Keratinocyte (primary cell): ENCODE data around the gene FBXL17. TPM values are rescaled to one million over a fixed set of nuclear protein-coding genes. Genes with fewer than 3 reads are reported as not detected.

Experiments used
- DNase-seq: peaks from one replicate; pipeline ENCODE4 v3.0.0-alpha.2; 2011; ENCODE audit warnings: low read depth, missing footprints, low spot score
- FAIRE-seq: peaks from 2 replicates; lab custom pipeline; 2011; peaks lifted over from hg19 to GRCh38; lab: Jason Lieb, UNC
- H2AFZ ChIP-seq: 2 replicates; pipeline ENCODE4 v1.6.0; 2012; ENCODE audit warnings: low read length, control low read depth, inconsistent platforms; ENCODE audit not compliant: control insufficient read depth
- H3K27ac ChIP-seq: 2 replicates; pipeline ENCODE4 v1.5.1; 2011; ENCODE audit warnings: low read length; ENCODE audit not compliant: control insufficient read depth, insufficient read depth
- H3K27me3 ChIP-seq: 3 replicates; pipeline ENCODE4 v1.6.0; 2011; ENCODE audit warnings: low read length; ENCODE audit not compliant: control insufficient read depth, insufficient read depth; ENCODE audit errors: extremely low read depth
- H3K36me3 ChIP-seq, 2 experiments: 2 replicates in 1 of 2; 3 replicates in 1 of 2; pipeline ENCODE4 v1.5.1; 2011; ENCODE audit warnings: low read length in 2 of 2, mild to moderate bottlenecking in 1 of 2; ENCODE audit not compliant: control insufficient read depth in 2 of 2, insufficient read depth in 2 of 2; ENCODE audit errors: extremely low read depth in 1 of 2
- H3K4me1 ChIP-seq: 3 replicates; pipeline ENCODE4 v1.5.1; 2011; ENCODE audit warnings: low read length; ENCODE audit not compliant: control insufficient read depth, insufficient read depth; ENCODE audit errors: extremely low read depth
- H3K4me2 ChIP-seq: 3 replicates; pipeline ENCODE4 v1.6.0; 2011; ENCODE audit warnings: low read depth, low read length; ENCODE audit not compliant: control insufficient read depth, insufficient read depth; ENCODE audit errors: extremely low read depth
- H3K4me3 ChIP-seq, 3 experiments: fragments of 200-600 bp in 1 of 3; sonication (generic) in 1 of 3; 2 replicates in 2 of 3; 3 replicates in 1 of 3; pipeline ENCODE4 v1.5.1; 2011 to 2016; ENCODE audit warnings: low read length in 3 of 3, mild to moderate bottlenecking in 3 of 3, control low read depth in 2 of 3, inconsistent platforms in 1 of 3, low read depth in 1 of 3, mixed read lengths in 1 of 3, mixed run types in 1 of 3, moderate library complexity in 1 of 3; ENCODE audit not compliant: control insufficient read depth in 2 of 3, insufficient read depth in 2 of 3; ENCODE audit errors: extremely low read depth in 1 of 3
- H3K79me2 ChIP-seq: 2 replicates; pipeline ENCODE4 v1.6.0; 2012; ENCODE audit warnings: low read length; ENCODE audit not compliant: control insufficient read depth, insufficient read depth
- H3K9ac ChIP-seq: 3 replicates; pipeline ENCODE4 v1.6.0; 2011; ENCODE audit warnings: low read length; ENCODE audit not compliant: control insufficient read depth, insufficient read depth; ENCODE audit errors: extremely low read depth
- H3K9me1 ChIP-seq: 3 replicates; pipeline ENCODE4 v1.6.0; 2011; ENCODE audit warnings: low read length; ENCODE audit not compliant: control insufficient read depth, insufficient read depth; ENCODE audit errors: extremely low read depth
- H3K9me3 ChIP-seq: 2 replicates; pipeline ENCODE4 v1.5.1; 2012; ENCODE audit warnings: low read depth, low read length; ENCODE audit not compliant: control insufficient read depth
- H4K20me1 ChIP-seq: 3 replicates; pipeline ENCODE4 v1.6.0; 2011; ENCODE audit warnings: low read length; ENCODE audit not compliant: control insufficient read depth, insufficient read depth; ENCODE audit errors: extremely low read depth
- EZH2 ChIP-seq: IDR thresholded peaks from one replicate; pipeline ENCODE4 v1.6.1; 2012; ENCODE audit warnings: inconsistent platforms, mild to moderate bottlenecking, low read length, moderate library complexity
- dilution Hi-C: fragments of 300-500 bp; cut with MboI; formaldehyde crosslinking; loops from one replicate; pipeline ENCODE4 v1.7.0; 2020; ENCODE audit warnings: low sequenced_read_pairs; ENCODE audit not compliant: extremely low pct_ligation_motif_present
- polyA plus RNA-seq, 5 experiments: library from polyadenylated mRNA; depleted of rRNA in 3 of 5; stranded (reverse) in 3 of 5; stranded (forward) in 1 of 5; unstranded in 1 of 5; fragments of >200 nt; gene quantifications; 1 replicate in 1 of 5; 2 replicates in 3 of 5; 3 replicates in 1 of 5; pipeline versions ENCODE4 v1.2.1 to v1.2.3, GENCODE V29; 2011 to 2012; ENCODE audit warnings: missing spikeins in 2 of 5, low read depth in 1 of 5, low replicate concordance in 1 of 5
- TF ChIP-seq, protein P1 (sequence below), 3 experiments: IDR thresholded peaks in 1 of 3; conservative IDR thresholded peaks in 1 of 3; optimal IDR thresholded peaks in 1 of 3; 2 replicates in 2 of 3; 3 replicates in 1 of 3; pipeline versions ENCODE3 to v1.5.1; 2011; ENCODE audit warnings: low read length in 3 of 3, mild to moderate bottlenecking in 3 of 3, moderate library complexity in 2 of 3, control low read depth in 1 of 3, inconsistent platforms in 1 of 3; ENCODE audit not compliant: insufficient read depth in 2 of 3; ENCODE audit errors: extremely low read depth in 1 of 3

FBXL17 gene
- polyA plus RNA-seq, 1 donor (not counting 4 experiments of a cell fraction or from before 2014, with no cell fraction given), result 5.7 TPM

DNA sequence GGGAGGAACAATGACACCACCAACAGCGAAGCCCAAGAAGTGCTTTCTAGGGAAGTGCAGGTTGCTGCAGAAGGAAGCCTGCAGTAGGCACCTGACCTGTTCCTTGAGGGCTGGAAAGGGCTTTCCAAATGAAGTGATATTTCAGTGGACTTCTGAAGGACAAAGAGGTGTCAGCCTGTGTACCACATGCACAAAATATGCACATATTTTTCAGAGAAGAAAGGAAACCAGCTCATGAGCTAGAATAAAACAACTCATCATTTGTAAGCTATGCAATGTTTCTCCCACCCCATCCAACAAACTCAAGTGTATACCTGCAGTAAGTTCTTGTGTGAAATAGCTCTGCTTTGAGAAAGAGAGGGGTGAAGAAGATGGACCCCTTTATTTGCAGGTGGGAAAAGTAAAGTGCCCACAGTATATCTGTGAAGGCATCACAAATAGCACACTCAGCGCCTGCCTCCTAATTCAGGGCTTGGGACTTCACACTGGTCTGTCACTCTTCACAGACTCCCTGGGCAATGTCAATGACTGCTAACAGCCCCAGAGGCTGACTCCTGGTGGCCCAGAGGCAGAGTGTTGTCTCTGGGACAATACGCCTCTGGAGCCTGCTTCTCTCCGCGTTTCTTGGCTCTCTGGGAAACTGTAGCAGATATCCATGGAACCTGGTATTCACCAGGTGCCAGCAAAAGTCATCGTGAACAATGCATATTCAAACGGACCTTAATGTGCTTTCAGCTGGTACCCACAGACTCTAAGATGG, 513.1 kb downstream of the FBXL17 start:
- Histone ChIP-seq H3K27me3 (no peaks in the 10 kb centered on the region), H3K4me3 (no peak overlapping the region), H2AFZ (no peak overlapping the region), H4K20me1 (no peaks in the 10 kb centered on the region), H3K79me2 (no peaks in the 10 kb centered on the region), H3K36me3 (no peaks in the 10 kb centered on the region), H3K4me2 (no peak overlapping the region), H3K9ac (no peak overlapping the region), H3K4me1 (peaks cover 14% of the 10 kb centered on the region), H3K9me3 (no peaks in the 10 kb centered on the region), H3K27ac (no peak overlapping the region), H3K9me1 (no peaks in the 10 kb centered on the region)
- no peak for DNase-seq
- dilution Hi-C loops, result no loop called here
- FAIRE-seq, result no peak
- TF ChIP-seq, protein P1, sequence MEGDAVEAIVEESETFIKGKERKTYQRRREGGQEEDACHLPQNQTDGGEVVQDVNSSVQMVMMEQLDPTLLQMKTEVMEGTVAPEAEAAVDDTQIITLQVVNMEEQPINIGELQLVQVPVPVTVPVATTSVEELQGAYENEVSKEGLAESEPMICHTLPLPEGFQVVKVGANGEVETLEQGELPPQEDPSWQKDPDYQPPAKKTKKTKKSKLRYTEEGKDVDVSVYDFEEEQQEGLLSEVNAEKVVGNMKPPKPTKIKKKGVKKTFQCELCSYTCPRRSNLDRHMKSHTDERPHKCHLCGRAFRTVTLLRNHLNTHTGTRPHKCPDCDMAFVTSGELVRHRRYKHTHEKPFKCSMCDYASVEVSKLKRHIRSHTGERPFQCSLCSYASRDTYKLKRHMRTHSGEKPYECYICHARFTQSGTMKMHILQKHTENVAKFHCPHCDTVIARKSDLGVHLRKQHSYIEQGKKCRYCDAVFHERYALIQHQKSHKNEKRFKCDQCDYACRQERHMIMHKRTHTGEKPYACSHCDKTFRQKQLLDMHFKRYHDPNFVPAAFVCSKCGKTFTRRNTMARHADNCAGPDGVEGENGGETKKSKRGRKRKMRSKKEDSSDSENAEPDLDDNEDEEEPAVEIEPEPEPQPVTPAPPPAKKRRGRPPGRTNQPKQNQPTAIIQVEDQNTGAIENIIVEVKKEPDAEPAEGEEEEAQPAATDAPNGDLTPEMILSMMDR (optimal IDR thresholded peaks at IDR 0.05 in 1 of 3, IDR thresholded peaks at IDR 0.05 in 1 of 3, conservative IDR thresholded peaks at IDR 0.05 in 1 of 3; ENCODE audit: extremely low read depth in 1 of 3, insufficient read depth in 2 of 3, low read length in 3 of 3), result no peak
- no peak for TF ChIP-seq EZH2

DNA sequence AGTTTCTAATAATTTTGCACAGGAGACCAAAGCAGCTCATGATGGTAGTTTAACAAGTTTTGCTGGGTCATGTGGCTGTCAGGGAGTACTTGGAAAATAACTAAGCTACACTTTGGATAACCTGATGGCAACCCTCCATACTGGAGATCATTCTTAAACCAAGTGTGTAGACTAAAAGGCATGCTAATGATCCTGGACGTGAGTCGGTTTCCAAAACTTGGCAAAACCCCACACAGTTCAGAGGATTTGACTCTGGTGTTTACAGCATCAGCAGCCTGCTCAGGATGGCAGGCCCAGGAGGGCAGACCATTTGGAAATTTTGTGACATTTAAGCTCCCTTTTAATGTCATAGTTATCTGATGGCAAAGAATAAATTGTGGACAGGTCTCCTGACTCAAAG, 514.6 kb downstream of the FBXL17 start:
- dilution Hi-C loops, result no loop called here
- Histone ChIP-seq H3K9me1 (no peaks in the 10 kb centered on the region), H3K36me3 (no peaks in the 10 kb centered on the region), H4K20me1 (no peaks in the 10 kb centered on the region), H3K9me3 (no peaks in the 10 kb centered on the region), H3K27ac (no peak overlapping the region), H3K79me2 (no peaks in the 10 kb centered on the region), H2AFZ (no peak overlapping the region), H3K4me2 (no peak overlapping the region), H3K4me1 (peaks cover 14% of the 10 kb centered on the region), H3K9ac (no peak overlapping the region), H3K4me3 (no peak overlapping the region), H3K27me3 (no peaks in the 10 kb centered on the region)
- DNase-seq (no peak), FAIRE-seq (no peak)
- TF ChIP-seq, protein P1 (optimal IDR thresholded peaks at IDR 0.05 in 1 of 3, IDR thresholded peaks at IDR 0.05 in 1 of 3, conservative IDR thresholded peaks at IDR 0.05 in 1 of 3; ENCODE audit: extremely low read depth in 1 of 3, insufficient read depth in 2 of 3, low read length in 3 of 3), result no peak
- TF ChIP-seq EZH2, result no peak
